C4-2B (cell line): ENCODE data around the gene RNF103.

Experiments
- ZFX ChIP-seq: fragments of 450-650 bp; IDR thresholded peaks from 2 replicates; pipeline ENCODE4 v1.6.1; 2017
- TF ChIP-seq, protein P1 (sequence below): fragments of 450-650 bp; conservative IDR thresholded peaks from 2 replicates; pipeline ENCODE4 v1.5.1; 2017; ENCODE audit warnings: mild to moderate bottlenecking

DNA sequence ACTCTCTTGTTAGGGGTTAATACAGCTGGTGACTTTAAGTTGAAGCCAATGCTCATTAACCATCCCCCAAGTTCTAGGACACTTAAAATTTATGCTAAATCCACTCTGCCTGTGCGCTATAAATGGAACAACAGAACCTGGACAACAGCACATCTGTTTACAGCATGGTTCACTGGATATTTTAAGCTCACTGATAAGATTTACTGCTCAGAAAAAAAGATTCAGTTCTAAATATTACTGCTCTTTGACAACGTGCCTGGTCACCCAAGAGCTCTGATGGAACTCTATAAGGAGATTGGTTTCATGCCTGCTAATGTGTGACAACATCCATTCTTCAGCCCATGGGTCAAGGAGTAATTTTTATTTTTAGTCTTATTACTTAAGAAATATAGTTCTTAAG lies 27.5 kb downstream of the RNF103 start:
- TF ChIP-seq, protein P1, sequence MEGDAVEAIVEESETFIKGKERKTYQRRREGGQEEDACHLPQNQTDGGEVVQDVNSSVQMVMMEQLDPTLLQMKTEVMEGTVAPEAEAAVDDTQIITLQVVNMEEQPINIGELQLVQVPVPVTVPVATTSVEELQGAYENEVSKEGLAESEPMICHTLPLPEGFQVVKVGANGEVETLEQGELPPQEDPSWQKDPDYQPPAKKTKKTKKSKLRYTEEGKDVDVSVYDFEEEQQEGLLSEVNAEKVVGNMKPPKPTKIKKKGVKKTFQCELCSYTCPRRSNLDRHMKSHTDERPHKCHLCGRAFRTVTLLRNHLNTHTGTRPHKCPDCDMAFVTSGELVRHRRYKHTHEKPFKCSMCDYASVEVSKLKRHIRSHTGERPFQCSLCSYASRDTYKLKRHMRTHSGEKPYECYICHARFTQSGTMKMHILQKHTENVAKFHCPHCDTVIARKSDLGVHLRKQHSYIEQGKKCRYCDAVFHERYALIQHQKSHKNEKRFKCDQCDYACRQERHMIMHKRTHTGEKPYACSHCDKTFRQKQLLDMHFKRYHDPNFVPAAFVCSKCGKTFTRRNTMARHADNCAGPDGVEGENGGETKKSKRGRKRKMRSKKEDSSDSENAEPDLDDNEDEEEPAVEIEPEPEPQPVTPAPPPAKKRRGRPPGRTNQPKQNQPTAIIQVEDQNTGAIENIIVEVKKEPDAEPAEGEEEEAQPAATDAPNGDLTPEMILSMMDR: no peak
- no peak for TF ChIP-seq ZFX
